Amniotic stem cell (primary cell): ENCODE measurements around the gene AGAP1.

Experiments
- DNase-seq: peaks from one replicate; lab custom pipeline; 2025; lab: John Stamatoyannopoulos, UW

The AGAP1 gene

DNA sequence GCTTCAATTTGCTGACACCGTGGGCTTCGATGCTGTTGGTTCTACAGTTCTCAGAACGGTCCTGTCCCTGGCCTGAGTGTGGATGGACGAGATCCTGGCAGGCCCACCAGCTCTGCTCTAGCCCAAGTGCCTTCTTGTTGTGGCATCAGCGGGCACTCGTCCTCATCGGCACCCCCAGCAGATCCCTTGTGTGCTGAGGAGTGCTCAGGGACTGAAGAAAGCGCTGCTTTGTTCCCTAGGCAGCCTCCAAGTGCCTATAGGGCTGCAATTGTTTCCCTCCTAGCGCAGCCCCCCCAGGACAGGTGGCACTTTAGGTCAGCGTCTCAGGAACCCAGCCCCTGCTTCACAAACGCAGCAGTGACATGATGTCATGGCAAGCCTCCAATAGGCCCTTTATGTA is 217.7 kb downstream of the AGAP1 start:
- no peak for DNase-seq

DNA sequence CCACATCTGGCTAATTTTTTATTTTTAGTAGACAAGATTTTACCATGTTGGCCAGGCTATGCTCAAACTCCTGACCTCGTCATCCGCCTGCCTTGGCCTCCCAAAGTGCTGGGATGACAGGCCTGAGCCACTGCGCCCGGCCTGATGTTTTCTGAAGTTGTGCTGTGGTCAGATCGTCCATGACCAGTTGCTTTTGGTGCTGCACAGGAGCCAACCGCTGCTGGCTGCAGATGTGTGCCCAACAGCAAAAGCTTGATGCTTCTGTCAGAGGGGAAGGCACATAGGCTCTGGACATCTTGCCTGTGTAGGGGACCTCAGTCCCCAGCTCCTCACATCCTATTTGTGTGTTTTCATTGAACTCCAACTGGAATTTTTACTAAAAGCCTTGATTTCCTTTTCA is 218.3 kb downstream of the AGAP1 start:
- DNase-seq: no peak

DNA sequence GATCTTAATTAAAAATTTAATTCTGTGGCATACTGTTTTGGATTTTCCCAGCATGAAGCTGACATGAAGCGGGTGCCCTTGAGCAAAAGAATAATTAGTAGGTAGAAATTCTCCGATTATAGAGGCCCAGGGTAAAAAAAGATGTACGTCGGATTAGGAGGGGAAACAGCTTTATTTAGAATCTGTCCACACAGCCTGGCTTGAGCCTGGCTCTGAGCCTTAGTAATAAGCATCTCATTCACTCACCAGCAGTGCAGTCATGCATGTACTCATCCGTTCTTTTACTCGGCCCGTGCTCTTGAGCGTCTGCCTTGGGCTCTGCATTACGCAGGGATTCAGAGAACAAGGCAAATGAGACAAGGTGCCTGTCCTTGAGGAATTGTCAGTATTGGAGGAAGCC is 219.3 kb downstream of the AGAP1 start:
- DNase-seq: no peak

DNA sequence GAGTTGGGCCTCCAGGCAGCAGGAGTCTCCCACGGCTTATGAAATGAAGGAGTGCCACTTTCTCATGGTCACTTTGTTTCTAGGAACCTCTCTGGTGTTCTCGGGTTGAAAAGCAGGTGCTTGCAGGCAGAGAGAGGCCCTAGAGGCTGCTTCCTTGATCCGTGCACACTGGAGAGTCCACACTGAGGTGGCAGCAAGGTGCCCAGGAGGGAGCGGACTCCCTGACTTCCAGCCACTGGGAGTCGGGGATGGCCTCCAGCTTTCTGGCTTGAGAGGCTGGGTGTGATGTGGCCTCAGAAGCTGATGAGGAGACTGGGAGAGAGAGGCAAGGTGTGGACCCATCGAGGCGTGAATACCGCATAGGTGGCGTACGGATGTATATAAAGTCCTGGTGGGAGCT is 221.8 kb downstream of the AGAP1 start:
- no peak for DNase-seq

DNA sequence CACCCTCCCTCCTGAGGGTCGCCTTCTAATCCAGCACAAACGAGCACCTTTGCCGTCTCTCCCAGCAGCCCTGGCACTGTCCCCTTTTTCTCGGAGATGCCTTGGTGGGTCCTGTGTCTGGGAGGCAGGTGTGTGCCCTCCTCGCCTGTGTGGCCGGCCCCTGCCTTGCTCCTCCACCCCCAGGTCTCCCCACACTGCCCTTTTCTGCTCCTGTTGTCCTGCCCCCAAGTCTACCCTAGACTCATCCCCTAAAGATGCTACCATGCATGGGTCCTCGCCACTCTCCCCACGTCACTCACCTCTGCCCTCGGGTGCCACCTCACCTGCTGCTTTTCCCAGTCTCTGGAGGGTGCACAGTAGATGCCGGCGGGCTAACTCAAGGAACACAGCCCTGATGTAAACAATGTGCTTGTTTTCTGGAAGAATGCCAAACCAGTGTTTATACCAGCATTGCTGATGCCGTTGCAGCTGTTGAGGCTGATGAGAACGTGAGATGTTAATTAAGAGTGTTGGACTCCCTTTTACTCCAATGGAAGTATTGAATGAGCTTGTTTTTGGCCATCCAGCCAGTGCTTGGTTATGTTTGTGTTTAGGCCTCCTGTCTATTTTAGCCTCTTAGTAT is 223.1 kb downstream of the AGAP1 start:
- no peak for DNase-seq

DNA sequence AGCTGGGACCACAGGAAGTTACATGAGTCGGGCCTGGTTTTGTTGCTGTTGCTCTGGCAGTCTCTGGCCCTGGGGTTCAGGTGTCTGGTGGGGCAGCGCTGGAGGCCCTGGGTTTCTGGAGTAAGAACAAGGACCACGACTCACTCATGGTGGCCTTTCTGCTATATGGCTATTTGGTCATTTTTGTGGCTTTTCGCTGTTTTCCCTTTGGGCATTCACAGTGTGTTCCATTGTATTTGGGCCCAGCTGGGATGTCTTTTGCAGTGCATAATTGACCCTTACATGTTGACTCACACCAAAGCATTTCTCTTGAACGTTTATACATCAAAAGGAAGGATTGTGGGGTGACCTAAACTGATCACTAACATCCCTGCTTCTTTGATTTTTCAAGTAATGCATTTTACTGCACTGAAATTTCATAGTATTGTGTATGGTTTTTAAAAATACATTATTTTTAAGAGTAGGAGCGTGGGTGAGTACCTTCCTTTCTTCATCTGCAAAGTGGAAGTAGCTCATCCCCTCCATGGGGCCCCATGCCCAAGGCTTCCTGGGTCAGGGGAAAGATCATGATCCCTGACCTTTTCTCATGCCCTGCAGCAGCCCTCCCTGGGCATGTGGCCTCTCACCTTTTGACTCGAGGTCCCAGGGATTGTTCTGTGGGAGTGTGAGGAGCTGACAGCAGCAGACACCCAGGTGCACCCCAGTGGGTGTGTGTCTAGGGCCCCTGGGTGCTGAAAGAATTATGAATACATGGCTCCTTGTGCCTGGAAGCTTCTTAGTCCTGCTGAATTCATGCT is 225.5 kb downstream of the AGAP1 start:
- no peak for DNase-seq

DNA sequence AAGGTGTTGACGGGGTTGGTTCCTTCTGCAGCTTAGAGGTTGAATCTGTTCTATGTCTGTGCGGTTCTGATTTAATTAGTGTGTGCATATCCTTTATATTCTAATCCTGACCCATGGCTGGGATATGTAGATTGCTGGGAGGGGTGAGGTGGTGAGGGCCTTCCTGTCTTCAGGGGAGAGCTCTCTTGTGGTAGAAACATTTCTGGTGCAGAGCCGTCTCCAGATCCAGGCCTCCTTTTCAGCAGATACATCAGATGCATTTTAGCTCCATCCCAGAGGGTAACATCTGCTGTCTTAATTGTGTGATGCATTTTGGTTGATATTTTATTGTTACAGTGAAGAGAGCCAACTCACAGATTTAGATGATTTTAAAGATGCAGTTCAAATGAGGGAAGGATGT is 227.8 kb downstream of the AGAP1 start:
- DNase-seq: no peak

DNA sequence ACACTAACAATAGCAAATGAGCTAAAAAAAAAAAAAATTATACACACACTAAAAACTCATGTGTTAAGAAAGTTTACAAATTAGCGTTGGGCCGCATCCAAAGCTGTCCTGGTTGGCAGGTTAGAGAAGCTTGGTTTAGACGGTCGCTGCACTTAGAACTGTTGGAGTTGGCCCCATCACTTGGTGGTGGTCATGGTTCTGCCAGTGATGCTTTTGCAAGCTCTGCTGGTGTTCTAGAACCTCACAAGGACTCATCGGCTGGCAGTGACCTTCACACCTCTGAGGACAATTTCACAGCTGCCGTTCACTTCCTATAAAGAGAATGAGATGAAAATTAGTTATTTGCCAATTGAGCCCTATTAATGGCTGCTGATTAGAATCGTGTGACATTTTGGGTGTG is 229.0 kb downstream of the AGAP1 start:
- no peak for DNase-seq

DNA sequence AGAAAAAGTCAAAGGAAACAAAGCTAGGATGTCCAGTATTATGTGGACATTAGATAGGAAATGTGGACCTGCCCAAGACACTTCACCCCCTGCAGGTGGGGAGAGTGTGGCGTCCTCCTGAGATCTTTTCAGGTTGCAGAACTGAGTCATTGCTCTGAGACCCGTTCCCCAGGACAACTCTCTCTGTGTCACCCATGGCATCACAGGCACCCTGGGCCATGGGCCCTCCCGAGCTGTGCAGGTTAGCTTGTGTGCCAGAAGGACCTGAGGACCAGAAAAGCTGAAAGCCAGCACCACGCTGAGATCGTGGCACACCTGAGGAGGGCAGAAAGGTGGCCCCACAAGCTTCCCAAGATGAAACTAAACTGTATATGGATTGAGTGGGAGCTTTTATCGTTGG is 229.5 kb downstream of the AGAP1 start:
- DNase-seq: no peak

DNA sequence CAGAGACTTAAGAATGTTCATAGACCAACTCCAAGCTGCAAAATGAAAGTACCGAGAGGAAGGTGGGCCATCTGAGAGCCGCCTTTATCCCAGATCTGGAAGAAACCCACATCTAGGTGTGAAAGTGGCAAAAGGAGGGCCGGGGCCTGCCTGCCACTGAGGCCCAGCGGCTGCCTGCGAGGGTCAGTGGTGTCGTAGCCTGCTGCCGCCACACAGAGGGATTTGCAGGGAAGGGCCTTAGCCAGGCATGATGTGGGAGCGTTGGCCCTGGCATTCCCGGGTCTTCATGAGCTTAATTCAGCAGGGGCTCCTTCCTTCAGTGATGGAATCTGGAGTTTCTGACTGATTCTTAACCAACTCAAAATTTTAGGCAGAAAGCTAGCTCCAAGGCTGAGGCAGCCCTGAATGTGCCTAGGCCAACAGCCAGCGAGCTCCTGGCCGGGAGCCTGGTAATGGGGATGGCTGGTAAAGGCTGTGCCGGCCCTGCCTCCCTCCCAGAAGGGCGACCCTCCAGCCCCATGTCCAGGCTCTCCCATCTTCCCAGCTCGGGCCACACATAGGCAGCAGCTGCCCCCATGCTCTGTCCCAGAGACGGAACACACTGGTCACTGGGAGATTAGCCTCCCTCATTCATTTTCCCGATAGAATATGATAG is 230.1 kb downstream of the AGAP1 start:
- DNase-seq: no peak

DNA sequence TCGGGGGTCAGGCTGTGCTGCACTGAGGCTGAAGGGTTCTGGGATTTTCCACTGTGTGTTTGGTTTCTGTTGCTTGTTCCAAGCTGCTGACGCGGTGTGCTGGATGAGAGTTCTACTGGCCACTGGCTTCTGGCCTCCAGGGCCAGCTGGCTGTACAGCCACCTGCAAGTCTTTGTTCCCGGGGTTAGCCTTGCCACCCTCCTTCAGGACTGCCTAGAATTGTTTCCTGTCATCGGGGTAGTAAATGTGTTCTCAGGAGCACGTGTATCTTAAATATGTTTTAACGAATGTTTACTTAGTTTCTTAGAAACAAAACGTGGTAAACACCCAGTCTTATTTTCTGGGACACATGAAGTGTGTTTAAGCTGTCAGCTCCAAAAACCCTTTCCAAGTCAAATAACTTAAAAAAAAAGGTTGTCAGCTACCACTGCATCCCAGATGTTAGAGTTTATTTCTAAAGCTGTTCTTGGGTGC is 231.2 kb downstream of the AGAP1 start:
- no peak for DNase-seq

DNA sequence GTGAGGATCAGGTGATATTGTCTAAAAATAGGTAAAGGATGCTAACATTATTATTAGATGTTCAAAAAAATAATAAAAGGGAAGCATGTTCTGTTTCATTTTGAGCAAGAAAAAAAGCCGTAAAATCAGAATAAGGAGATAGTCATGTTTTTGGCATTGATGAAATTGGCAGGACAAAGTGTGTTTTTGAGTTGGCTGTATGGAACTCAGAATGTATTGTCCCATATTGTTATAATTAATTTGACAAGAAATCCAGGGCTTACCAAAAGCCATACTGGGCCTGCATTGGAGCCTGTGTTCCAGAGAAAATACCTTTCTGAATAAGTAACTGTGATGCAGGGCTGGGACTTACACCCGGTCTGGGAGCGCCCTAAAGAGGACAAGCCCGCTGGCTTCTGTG is 232.0 kb downstream of the AGAP1 start:
- no peak for DNase-seq

DNA sequence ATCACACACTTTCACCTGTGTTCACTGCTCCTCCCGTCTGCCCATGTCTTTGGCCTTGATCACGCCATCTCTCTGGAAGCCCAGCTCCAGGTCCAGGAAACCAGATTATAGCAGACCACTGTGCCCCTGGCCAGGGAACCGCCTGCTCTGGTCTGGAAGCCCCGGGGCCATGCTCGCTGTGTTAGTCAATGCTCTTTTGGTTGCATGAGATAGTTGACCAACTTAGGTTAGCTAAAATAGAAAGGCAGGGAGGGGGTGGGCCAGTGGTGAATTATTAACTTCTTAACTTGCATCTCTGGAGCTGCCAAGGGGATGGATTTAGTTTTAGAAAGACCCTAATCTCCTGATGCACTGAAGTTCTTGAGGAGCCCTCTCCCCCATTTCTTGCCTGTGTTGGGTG is 232.7 kb downstream of the AGAP1 start:
- no peak for DNase-seq

DNA sequence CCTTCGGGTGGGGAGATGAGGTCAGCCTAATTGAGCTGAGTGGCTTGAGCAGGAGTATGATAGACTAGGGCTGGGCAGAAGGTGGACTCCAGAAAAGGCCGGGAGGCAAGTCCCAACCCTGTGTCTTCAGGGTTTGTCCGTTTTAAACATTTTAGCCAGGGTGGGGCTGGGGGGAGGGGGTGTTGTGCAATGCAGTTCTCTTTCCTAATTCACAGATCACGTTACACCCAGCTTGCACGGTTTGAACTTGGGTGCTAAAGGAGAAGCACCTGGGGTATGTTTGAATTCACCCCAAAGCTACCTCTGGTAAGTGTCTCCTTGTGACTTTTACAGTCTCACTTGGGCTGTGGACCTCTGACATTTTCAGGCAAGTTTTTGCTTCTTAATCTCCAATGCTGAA is 233.3 kb downstream of the AGAP1 start:
- DNase-seq: no peak

DNA sequence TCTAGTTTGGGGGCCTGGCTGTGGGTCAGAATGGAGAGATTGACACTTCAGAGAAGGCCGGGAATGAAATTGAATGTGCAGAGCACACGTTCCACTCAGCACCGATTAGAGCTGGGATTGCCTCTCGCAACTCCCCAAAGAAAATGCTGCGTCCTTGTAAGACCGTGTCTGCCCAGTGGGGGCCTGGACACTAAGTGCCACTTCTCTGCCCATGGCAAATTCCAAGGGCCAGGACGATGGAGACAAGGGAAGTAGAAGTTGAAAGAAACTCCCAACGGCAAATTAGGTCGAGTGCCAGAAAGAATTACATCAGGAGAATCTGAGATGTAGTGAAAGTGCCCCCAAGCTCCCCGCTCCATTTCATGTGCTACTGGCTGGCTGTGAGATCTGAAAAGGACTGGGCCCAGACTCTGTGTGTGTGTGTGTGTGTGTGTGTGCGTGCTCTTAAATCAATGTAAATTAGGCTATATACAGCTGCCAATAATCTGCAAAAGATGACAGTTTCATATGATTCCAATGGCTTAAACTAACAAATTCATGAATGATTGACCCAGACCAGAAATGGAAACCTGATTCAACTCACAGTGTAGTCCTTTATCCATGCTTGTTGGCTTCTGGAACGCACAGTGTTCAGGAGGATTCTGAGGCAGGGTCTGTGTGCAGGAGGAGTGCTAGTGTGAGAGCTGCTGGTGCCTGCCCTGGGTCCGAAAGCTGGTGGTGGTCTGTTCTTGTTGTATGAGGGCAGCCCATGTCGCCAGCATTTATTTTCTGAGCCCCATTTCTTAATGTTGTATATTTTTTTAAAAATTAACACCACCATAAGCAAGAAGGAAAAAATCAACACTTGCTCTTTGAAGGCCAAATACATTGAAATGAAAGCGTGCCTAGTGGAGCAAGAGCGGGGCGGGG is 234.3 kb downstream of the AGAP1 start:
- DNase-seq: no peak

DNA sequence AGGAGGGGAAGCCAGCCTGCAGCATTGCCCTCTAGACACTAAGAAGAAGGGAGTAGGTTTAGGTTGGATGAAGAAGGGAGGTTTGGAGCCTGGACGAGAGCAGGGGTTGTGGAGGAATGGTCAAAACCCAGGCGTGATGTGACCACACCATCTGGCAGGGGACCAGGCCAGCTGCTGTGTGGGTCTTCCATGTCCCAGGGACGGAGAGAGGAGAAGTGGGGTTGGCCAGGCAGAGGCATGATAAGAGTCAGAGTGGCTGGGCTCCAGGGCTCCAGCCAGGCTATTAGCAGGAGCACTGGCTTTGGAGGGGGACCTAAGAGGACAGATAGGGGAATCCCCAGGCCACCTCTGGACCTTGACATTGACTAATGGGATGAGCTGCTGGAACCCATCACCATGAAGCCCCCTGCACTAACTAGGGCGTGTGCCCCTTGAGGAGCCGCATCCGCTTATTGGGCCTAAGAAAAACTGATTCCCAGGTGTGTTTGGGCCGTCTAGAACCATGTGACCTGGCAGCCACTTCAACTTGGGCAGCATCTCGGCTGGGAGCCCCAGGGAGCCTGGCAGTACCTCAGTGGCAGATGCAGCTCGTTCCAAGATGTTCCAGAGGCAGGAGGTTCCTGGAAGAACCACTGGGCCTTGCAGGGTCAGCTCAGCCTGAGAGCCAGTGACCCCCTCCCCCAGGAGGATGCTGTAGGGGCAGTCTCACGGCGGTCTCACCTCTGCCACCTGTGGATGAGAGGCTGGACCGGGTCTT is 235.1 kb downstream of the AGAP1 start:
- DNase-seq: no peak

DNA sequence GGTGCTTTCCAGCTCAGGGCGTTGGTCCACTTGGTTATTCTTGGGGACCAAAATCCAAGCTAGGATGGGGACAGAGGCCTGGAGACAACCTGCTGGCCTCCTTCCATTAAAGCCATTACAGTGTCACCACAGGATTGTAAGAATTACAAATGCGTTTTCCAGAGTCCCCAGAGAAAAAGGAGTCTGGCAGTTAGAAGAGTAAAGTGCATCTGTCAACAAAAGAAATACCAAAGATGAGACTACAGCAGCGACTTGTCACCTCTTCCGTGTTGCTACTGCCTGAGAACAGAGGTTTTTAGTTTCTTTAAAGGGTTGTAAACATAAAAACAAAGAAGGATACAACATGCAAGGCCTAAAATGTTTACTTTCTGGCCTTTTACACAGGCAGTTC is 235.7 kb downstream of the AGAP1 start:
- no peak for DNase-seq

DNA sequence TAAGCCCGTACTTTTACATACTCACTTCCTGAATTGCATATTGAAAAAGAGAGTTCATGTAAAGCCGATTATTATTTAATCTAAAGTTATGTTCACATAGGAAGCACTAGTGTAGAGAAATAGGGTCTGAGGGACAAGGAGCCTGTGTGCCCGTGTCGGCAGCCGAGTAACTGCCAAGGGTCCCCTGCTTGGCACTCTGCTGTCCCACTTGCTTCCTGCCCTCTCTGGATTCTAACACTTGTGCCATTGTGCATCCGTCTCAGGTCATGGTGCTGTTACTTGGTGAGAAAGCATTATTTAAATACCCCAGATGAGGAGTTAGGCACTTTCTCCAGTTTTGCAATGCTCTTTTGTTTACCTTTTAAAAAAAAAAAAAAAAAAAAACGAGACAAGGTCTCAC is 236.3 kb downstream of the AGAP1 start:
- DNase-seq: no peak

DNA sequence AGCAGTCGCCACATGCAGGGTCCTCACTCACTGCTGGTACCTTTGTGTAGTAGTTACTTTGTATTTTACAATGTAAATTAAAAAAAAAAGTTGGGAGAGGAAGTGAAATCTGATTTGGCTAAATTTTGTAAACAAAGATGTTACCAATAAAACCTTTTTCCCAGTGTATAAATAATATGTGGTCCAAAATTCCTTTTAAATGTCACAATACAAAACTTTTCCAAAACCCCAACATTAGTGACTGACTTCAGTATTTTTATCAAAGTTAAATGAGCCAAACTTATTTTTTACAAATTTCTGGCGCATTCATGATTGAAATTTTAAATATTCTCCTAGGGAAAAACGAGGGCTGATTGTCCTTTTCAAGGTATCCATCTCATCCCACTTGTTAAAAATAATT is 239.9 kb downstream of the AGAP1 start:
- DNase-seq: no peak

DNA sequence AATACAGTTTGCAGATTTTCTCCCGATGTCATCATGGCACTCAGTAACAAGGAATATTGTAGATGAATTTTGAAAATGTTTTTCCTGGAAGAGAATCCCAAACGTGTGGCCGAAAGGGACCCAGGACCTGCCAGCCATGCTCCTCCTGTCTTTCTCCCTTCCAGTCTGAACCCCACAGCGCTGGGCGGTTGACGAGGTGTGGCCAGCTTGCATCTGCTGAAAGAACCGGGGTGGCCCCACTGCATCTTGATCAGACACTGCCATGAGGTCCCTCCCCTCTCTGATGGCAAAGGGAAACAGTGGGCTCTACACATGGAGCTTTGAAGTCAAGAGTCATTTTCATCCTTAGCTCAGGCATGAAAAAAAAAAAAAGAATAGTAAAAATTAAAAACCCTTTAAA is 240.3 kb downstream of the AGAP1 start:
- no peak for DNase-seq

DNA sequence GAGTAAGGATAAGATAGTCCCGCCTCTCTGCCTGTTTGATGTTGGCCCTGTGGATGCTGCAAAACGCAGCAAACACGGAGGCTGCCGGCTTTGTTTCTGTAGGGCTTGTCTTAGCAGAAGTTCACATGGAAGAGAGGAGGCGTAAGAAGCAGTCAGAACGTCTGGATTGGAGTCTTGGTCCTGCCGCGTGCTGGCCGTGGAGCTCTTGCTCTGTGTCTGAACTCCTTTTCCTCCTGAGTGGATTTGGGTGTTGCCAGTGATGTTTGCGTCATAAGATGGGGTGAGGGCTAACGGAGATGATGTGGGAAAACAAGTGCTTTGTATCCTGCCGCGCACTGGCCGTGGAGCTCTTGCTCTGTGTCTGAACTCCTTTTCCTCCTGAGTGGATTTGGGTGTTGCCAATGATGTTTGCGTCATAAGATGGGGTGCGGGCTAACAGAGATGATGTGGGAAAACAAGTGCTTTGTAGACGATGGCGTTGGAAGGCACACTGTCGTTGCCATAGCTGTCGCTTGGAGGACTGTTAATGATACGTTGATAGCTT is 240.9 kb downstream of the AGAP1 start:
- no peak for DNase-seq
